ENCODE results near the gene SLC12A3. TPM values are rescaled to one million over a fixed set of nuclear protein-coding genes. Genes with fewer than 3 reads are reported as not detected.

The SLC12A3 gene, protein sequence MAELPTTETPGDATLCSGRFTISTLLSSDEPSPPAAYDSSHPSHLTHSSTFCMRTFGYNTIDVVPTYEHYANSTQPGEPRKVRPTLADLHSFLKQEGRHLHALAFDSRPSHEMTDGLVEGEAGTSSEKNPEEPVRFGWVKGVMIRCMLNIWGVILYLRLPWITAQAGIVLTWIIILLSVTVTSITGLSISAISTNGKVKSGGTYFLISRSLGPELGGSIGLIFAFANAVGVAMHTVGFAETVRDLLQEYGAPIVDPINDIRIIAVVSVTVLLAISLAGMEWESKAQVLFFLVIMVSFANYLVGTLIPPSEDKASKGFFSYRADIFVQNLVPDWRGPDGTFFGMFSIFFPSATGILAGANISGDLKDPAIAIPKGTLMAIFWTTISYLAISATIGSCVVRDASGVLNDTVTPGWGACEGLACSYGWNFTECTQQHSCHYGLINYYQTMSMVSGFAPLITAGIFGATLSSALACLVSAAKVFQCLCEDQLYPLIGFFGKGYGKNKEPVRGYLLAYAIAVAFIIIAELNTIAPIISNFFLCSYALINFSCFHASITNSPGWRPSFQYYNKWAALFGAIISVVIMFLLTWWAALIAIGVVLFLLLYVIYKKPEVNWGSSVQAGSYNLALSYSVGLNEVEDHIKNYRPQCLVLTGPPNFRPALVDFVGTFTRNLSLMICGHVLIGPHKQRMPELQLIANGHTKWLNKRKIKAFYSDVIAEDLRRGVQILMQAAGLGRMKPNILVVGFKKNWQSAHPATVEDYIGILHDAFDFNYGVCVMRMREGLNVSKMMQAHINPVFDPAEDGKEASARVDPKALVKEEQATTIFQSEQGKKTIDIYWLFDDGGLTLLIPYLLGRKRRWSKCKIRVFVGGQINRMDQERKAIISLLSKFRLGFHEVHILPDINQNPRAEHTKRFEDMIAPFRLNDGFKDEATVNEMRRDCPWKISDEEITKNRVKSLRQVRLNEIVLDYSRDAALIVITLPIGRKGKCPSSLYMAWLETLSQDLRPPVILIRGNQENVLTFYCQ
- total RNA-seq, result 0.09 TPM in 1 of 2 replicates, not detected in the other

DNA sequence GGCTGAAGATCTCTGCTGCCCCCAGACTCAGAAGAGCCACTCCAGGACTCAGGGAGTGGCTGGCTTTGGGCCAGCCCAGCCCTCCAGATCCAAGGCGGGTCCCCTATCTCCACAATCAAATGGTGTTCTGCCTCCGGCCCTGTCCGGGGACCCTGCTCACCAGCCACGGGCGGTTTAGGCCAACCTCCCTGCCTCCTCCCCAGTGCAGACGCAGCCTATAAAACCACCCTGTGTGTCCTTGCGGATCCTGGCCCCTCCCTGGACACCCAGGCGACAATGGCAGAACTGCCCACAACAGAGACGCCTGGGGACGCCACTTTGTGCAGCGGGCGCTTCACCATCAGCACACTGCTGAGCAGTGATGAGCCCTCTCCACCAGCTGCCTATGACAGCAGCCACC, at the start of gene SLC12A3:
SLC12A3 (plus strand) TSS at position 248 of the 400 bp plus-strand sequence; CDS start at position 277, 29 bp downstream.

DNA sequence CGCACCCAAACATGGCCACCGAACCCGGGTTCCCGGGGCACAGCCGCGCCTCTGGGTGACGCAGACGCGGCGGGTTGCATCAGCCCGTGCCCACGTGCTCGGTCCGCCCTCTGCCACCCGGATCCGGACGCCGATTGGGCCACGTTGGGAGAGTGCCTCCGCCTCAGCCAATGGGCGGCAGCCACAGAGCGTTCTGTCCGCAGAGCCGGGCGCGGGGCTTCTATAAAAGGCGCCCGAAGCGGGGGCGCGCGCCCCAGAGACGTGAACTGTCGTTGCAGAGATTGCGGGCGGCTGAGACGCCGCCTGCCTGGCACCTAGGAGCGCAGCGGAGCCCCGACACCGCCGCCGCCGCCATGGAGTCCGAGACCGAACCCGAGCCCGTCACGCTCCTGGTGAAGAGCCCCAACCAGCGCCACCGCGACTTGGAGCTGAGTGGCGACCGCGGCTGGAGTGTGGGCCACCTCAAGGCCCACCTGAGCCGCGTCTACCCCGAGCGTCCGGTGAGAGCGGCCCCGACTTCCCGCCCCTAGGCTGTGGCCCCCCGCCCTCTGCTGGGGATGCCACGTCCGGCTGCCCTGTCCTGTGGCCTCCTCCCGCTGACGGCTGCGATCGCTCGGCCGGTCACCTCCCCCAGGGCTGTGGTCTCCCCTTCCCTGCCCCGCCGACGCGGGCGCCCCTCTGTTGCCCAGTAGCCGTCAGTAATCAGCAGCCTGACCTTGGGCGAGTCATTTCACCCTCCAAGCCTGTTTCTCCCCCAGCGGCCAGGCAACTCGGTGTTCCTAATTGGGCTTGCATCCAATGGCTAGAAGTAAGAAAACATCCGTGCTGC, 67.1 kb downstream of the SLC12A3 start, which contains the start of gene HERPUD1:
HERPUD1 (plus strand) TSS at position 251 of the 829 bp plus-strand sequence; CDS start at position 354, 103 bp downstream.

DNA sequence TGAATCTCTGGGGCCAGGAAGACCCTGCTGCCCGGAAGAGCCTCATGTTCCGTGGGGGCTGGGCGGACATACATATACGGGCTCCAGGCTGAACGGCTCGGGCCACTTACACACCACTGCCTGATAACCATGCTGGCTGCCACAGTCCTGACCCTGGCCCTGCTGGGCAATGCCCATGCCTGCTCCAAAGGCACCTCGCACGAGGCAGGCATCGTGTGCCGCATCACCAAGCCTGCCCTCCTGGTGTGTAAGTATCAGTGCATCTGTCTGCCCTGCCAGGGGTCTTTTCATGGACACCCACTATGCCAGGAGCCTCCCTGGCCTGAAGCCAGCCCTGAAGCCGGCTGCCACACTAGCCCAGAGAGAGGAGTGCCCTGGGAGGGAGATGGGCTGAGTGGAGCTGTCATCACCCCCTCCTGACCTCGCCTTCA, 96.9 kb downstream of the SLC12A3 start, which contains the start of gene CETP:
CETP (plus strand) TSS at position 100 of the 431 bp plus-strand sequence; CDS start at position 130, 30 bp downstream.

Other genes with a start within 250 kb of the SLC12A3 start
- gene MT1E, start 239.4 kb upstream of the SLC12A3 start, total RNA-seq, result 10.4 and 25.5 TPM in 2 replicates
- 0.43 and 0.54 TPM in 2 replicates for gene MT1M, start 232.5 kb upstream of the SLC12A3 start, total RNA-seq
- 0.43 TPM in 1 of 2 replicates, not detected in the other for gene MT1A, start 226.5 kb upstream of the SLC12A3 start, total RNA-seq
- gene MT1B, start 213.3 kb upstream of the SLC12A3 start, total RNA-seq, result not detected in 2 replicates
- 0.22 and 0.34 TPM in 2 replicates for gene MT1F, start 207.2 kb upstream of the SLC12A3 start, total RNA-seq
- gene MT1G, start 197.1 kb upstream of the SLC12A3 start, total RNA-seq, result 0.22 TPM in 1 of 2 replicates, not detected in the other
- not detected in 2 replicates for gene MT1H, start 195.4 kb upstream of the SLC12A3 start, total RNA-seq
- gene MT1X, start 182.7 kb upstream of the SLC12A3 start, total RNA-seq, result 8.6 and 8.7 TPM in 2 replicates
- 51.4 and 58.7 TPM in 2 replicates for gene NUP93, start 135.1 kb upstream of the SLC12A3 start, total RNA-seq
- gene HERPUD1, start 66.9 kb downstream of the SLC12A3 start, total RNA-seq, result 126 and 160 TPM in 2 replicates
- 34.1 and 41.9 TPM in 2 replicates for gene CETP, start 96.7 kb downstream of the SLC12A3 start, total RNA-seq
- 6.4 and 11.2 TPM in 2 replicates for gene NLRC5, start 124.3 kb downstream of the SLC12A3 start, total RNA-seq
- 50.2 and 55.0 TPM in 2 replicates for gene CPNE2, start 227.4 kb downstream of the SLC12A3 start, total RNA-seq

All from dermis lymphatic vessel endothelial cell (primary cell).